ENCODE results near the gene DPP4.

- TF ChIP-seq CTCF (IDR thresholded peaks at IDR 0.05; ENCODE audit: low read depth, low read length) (no peak), EZH2phosphoT487 (IDR thresholded peaks at IDR 0.05; ENCODE audit: low read depth) (no peak)
Measured at GRCh38 chr2:161974461-161974860, 99.6 kb downstream of the DPP4 start.
